GM19455 (cell line): ENCODE data around the gene AIMP1.
A peak's percentile ranks its signal among the peaks of the same experiment; 100 is the strongest.

Experiments
- ATAC-seq: cut with Tn5 transposase; IDR thresholded peaks from one replicate; pipeline ENCODE4 v1.9.1; 2021; ENCODE audit not compliant: unreplicated experiment

The AIMP1 gene

GRCh38 chr4:106315968-106316772, at the start of gene AIMP1, which contains the start of gene TBCK:
Gene AIMP1, plus strand, starts transcription at chr4:106316550. Its CDS starts 8,460 bp downstream, at chr4:106325010.
Gene TBCK, minus strand, starts transcription at chr4:106316209. Its CDS starts 7,249 bp downstream, at chr4:106308960.
- peak; percentile 88 for ATAC-seq

- no peak for ATAC-seq
Measured at GRCh38 chr4:106268786-106269185, 47.6 kb upstream of the AIMP1 start.

- ATAC-seq = no peak
Measured at GRCh38 chr4:106269711-106270110, 46.6 kb upstream of the AIMP1 start.

GRCh38 chr4:106270736-106271135, 45.6 kb upstream of the AIMP1 start:
- no peak for ATAC-seq

GRCh38 chr4:106273831-106274230, 42.5 kb upstream of the AIMP1 start:
- ATAC-seq = no peak

GRCh38 chr4:106277140-106277675, 39.1 kb upstream of the AIMP1 start:
- ATAC-seq = no peak

- ATAC-seq = no peak
Measured at GRCh38 chr4:106284227-106284626, 32.1 kb upstream of the AIMP1 start.

GRCh38 chr4:106286611-106287010, 29.7 kb upstream of the AIMP1 start:
- no peak for ATAC-seq

- ATAC-seq = no peak
Measured at GRCh38 chr4:106287353-106287969, 28.9 kb upstream of the AIMP1 start.

- ATAC-seq = no peak
Measured at GRCh38 chr4:106289737-106290136, 26.6 kb upstream of the AIMP1 start.

- ATAC-seq = no peak
Measured at GRCh38 chr4:106291678-106292077, 24.7 kb upstream of the AIMP1 start.

GRCh38 chr4:106294062-106294461, 22.3 kb upstream of the AIMP1 start:
- no peak for ATAC-seq

- no peak for ATAC-seq
Measured at GRCh38 chr4:106297245-106298035, 18.9 kb upstream of the AIMP1 start.

- no peak for ATAC-seq
Measured at GRCh38 chr4:106299977-106300376, 16.4 kb upstream of the AIMP1 start.

- no peak for ATAC-seq
Measured at GRCh38 chr4:106301393-106302061, 14.8 kb upstream of the AIMP1 start.

- no peak for ATAC-seq
Measured at GRCh38 chr4:106302062-106302438, 14.3 kb upstream of the AIMP1 start.

- no peak for ATAC-seq
Measured at GRCh38 chr4:106303548-106304281, 12.6 kb upstream of the AIMP1 start.

- no peak for ATAC-seq
Measured at GRCh38 chr4:106304632-106305031, 11.7 kb upstream of the AIMP1 start.

GRCh38 chr4:106305435-106306055, 10.8 kb upstream of the AIMP1 start:
- ATAC-seq = no peak

- no peak for ATAC-seq
Measured at GRCh38 chr4:106306561-106306960, 9.8 kb upstream of the AIMP1 start.
